UCSD-AML1 (cell line): ENCODE data around the gene PRRT1.

ENCODE experiments used
- DNase-seq: peaks from one replicate; lab custom pipeline; 2025; ENCODE audit not compliant: unreplicated experiment; lab: John Stamatoyannopoulos, UW

The PRRT1 gene

GRCh38 chr6:32175711-32176475 lies 24.2 kb upstream of the PRRT1 start, which contains the start of gene AGPAT1:
Gene AGPAT1 (minus strand): TSS chr6:32176084. CDS start chr6:32171496, 4,588 bp downstream.
- peak; percentile 95 for DNase-seq

- no peak for DNase-seq
These were observed 23.6 kb upstream of the PRRT1 start for GRCh38 chr6:32175322-32175710.

- no peak for DNase-seq
These were observed 22.7 kb upstream of the PRRT1 start for GRCh38 chr6:32174416-32174815.

GRCh38 chr6:32173051-32173727 lies 21.4 kb upstream of the PRRT1 start:
- DNase-seq, result no peak

- DNase-seq, result no peak
These were observed 19.5 kb upstream of the PRRT1 start for GRCh38 chr6:32171234-32171633.

GRCh38 chr6:32170294-32170693 lies 18.6 kb upstream of the PRRT1 start:
- DNase-seq, result no peak

GRCh38 chr6:32168807-32169591 lies 17.3 kb upstream of the PRRT1 start:
- no peak for DNase-seq

- DNase-seq, result no peak
These were observed 16.6 kb upstream of the PRRT1 start for GRCh38 chr6:32168350-32168749.

- DNase-seq, result no peak
These were observed 16.1 kb upstream of the PRRT1 start for GRCh38 chr6:32167761-32168262.

GRCh38 chr6:32167154-32167760 lies 15.5 kb upstream of the PRRT1 start:
- no peak for DNase-seq

- no peak for DNase-seq
These were observed 14.8 kb upstream of the PRRT1 start for GRCh38 chr6:32166411-32167061.

- DNase-seq, result no peak
These were observed 12.6 kb upstream of the PRRT1 start, which contains the start of gene EGFL8 for GRCh38 chr6:32164295-32164694. Gene EGFL8 (plus strand): TSS chr6:32164595. CDS start chr6:32166166, 1,571 bp downstream.

GRCh38 chr6:32163559-32164258 lies 12.0 kb upstream of the PRRT1 start:
- DNase-seq, result no peak

GRCh38 chr6:32158052-32158451 lies 6.3 kb upstream of the PRRT1 start:
- DNase-seq, result no peak

GRCh38 chr6:32156891-32157290 lies 5.2 kb upstream of the PRRT1 start:
- no peak for DNase-seq

- peak; percentile 70 for DNase-seq
These were observed 2.9 kb upstream of the PRRT1 start for GRCh38 chr6:32154514-32155161.

GRCh38 chr6:32153564-32154513 lies 2.1 kb upstream of the PRRT1 start, which contains the start of gene PPT2:
Gene PPT2 (plus strand): TSS chr6:32154141. CDS start chr6:32154595, 454 bp downstream.
- DNase-seq, result peak; percentile 89
